Mononuclear cell (primary cell): ENCODE measurements around the gene NOS2. TPM values are rescaled to one million over a fixed set of nuclear protein-coding genes. Genes with fewer than 3 reads are reported as not detected.
"Not testable (repeated sequence)": the region's sequence is repeated elsewhere in the genome, so short reads cannot be mapped to it uniquely, and the experiment has no call there.

Experiments used
- H3K27me3 ChIP-seq: 2 replicates; pipeline ENCODE4 v1.6.0; 2011; ENCODE audit warnings: low read length, control low read depth; ENCODE audit not compliant: insufficient read depth
- H3K4me1 ChIP-seq: 2 replicates; pipeline ENCODE4 v1.5.1; 2011; ENCODE audit warnings: mild to moderate bottlenecking, low read length, control low read depth; ENCODE audit not compliant: insufficient read depth
- H3K4me3 ChIP-seq: 2 replicates; pipeline ENCODE4 v1.5.1; 2011; ENCODE audit warnings: mild to moderate bottlenecking, low read length, moderate library complexity
- H3K9me3 ChIP-seq: 2 replicates; pipeline ENCODE4 v1.5.1; 2011; ENCODE audit warnings: low read depth, mild to moderate bottlenecking, control low read depth, low read length
- total RNA-seq: library from RNA; depleted of rRNA; stranded (reverse); fragments of >200 nt; gene quantifications from one replicate; pipeline ENCODE4 v1.2.3, GENCODE V29; 2012

NOS2 gene
- total RNA-seq, 1 donor: not detected

- H3K4me1 ChIP-seq, H3K9me3 ChIP-seq, H3K27me3 ChIP-seq, H3K4me3 ChIP-seq: not testable (repeated sequence)
Observed at GRCh38 chr17:27829143-27829711, 28.9 kb upstream of the NOS2 start.

- peaks cover 4% of the 10 kb centered on the region for H3K27me3 ChIP-seq
- H3K4me1 ChIP-seq: no peaks in the 10 kb centered on the region
- H3K4me3 ChIP-seq: no peak overlapping the region
- H3K9me3 ChIP-seq: no peaks in the 10 kb centered on the region
Observed at GRCh38 chr17:27825459-27825858, 25.1 kb upstream of the NOS2 start.

GRCh38 chr17:27824745-27825144 is 24.4 kb upstream of the NOS2 start:
- Histone ChIP-seq H3K27me3 (peaks cover 4% of the 10 kb centered on the region), H3K4me1 (no peaks in the 10 kb centered on the region), H3K9me3 (no peaks in the 10 kb centered on the region), H3K4me3 (no peak overlapping the region)

- no peaks in the 10 kb centered on the region for H3K4me1 ChIP-seq
Observed at GRCh38 chr17:27824176-27824715, 23.9 kb upstream of the NOS2 start.

GRCh38 chr17:27822108-27822507 is 21.8 kb upstream of the NOS2 start:
- H3K27me3 ChIP-seq, H3K4me3 ChIP-seq, H3K4me1 ChIP-seq, H3K9me3 ChIP-seq: not testable (repeated sequence)

More at GRCh38 chr17:27824176-27824715, 23.9 kb upstream of the NOS2 start:
- peaks cover 4% of the 10 kb centered on the region for H3K27me3 ChIP-seq
- no peak overlapping the region for H3K4me3 ChIP-seq
- H3K9me3 ChIP-seq: no peaks in the 10 kb centered on the region

DNA sequence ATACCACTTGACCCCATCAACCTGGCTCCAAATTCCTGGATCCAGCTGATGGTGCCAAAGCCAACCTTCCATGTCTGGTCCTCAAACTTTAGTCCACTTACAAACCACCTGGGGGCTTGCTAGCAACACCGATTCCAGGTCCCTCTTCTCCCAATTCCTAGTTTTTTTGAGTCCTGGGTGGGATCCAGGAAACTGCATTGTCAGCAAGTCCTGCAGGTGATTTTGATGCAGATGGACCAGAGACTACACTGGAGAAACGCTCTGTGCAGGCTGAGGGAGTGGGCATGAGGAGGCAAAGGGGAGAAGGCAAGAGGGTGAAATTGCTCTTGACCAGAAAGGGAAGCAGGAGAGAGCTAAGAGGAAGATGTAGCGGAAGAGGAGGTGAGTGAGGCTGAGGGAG is 21.0 kb upstream of the NOS2 start:
- no peaks in the 10 kb centered on the region for H3K4me1 ChIP-seq
- H3K27me3 ChIP-seq: no peaks in the 10 kb centered on the region
- H3K9me3 ChIP-seq: no peaks in the 10 kb centered on the region
- no peak overlapping the region for H3K4me3 ChIP-seq

- no peaks in the 10 kb centered on the region for H3K9me3 ChIP-seq
- no peaks in the 10 kb centered on the region for H3K4me1 ChIP-seq
Observed at GRCh38 chr17:27819145-27819544, 18.8 kb upstream of the NOS2 start.

GRCh38 chr17:27818401-27819105 is 18.2 kb upstream of the NOS2 start:
- Histone ChIP-seq H3K4me3 (no peak overlapping the region), H3K4me1 (no peaks in the 10 kb centered on the region), H3K9me3 (no peaks in the 10 kb centered on the region), H3K27me3 (no peaks in the 10 kb centered on the region)

More at GRCh38 chr17:27819145-27819544, 18.8 kb upstream of the NOS2 start:
- Histone ChIP-seq H3K27me3 (no peaks in the 10 kb centered on the region), H3K4me3 (no peak overlapping the region)

DNA sequence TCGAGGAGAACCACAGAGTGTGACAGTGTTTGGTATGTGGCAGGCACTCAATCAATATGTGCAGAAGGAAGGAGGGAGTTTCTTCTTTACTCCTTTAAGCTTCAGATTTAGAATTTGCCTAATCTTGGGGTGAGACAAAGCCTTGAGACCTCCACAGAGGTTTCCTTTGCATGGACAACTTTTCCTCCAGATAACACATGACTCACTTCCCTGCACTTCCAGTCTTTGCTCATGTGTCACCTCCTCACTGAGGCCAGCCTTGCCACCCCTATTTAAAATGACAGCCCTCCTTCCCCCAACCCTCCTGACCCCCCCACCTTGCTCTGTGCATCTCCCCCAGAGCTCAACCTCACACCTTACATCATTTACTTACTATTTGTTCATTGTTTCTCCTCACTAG is 17.4 kb upstream of the NOS2 start:
- H3K9me3 ChIP-seq: no peaks in the 10 kb centered on the region

DNA sequence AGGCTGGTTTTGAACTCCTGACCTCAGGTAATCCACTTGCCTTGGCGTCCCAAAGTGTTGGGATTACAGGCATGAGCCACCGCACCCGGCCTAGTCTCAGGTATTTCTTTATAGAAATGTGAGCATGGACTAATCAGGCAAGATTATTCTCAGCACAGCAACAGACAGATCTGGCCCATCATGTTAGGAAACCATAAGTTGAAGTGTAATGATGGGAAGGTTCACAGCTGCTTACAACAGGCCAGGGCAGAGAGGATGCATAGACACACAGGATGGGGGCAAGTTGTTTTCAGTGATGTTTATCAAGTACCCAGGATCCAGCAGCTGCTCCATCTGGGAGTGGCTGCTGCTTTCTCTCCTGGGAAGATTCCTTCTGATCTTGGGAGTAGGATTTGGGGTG is 16.6 kb upstream of the NOS2 start:
- Histone ChIP-seq H3K4me3 (no peak overlapping the region), H3K9me3 (no peaks in the 10 kb centered on the region), H3K27me3 (no peaks in the 10 kb centered on the region), H3K4me1 (no peaks in the 10 kb centered on the region)

More for the DNA sequence above, 17.4 kb upstream of the NOS2 start:
- Histone ChIP-seq H3K27me3 (no peaks in the 10 kb centered on the region), H3K4me1 (no peaks in the 10 kb centered on the region), H3K4me3 (no peak overlapping the region)

DNA sequence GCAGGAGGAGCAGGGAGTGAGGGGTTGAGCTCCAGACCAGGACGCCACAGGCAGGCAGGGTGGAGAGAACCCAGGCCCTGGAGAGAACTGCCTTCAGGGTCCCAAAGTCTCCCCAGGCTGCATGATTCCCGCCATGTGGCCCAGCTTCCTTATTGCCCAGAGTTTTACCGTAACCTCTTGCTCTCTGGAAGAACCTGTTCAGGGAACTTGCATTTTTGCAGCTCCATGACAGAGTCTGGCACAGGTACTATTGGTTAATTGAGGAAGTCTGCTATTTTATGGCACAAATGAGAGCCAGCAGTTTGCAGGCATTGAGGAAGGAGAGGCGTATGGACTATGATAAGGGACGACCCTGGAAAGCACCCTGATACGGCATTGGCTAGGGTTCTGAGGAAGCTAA is 11.6 kb upstream of the NOS2 start:
- no peaks in the 10 kb centered on the region for H3K27me3 ChIP-seq
- H3K4me1 ChIP-seq: peaks cover 24% of the 10 kb centered on the region
- H3K4me3 ChIP-seq: no peak overlapping the region
- H3K9me3 ChIP-seq: no peaks in the 10 kb centered on the region

DNA sequence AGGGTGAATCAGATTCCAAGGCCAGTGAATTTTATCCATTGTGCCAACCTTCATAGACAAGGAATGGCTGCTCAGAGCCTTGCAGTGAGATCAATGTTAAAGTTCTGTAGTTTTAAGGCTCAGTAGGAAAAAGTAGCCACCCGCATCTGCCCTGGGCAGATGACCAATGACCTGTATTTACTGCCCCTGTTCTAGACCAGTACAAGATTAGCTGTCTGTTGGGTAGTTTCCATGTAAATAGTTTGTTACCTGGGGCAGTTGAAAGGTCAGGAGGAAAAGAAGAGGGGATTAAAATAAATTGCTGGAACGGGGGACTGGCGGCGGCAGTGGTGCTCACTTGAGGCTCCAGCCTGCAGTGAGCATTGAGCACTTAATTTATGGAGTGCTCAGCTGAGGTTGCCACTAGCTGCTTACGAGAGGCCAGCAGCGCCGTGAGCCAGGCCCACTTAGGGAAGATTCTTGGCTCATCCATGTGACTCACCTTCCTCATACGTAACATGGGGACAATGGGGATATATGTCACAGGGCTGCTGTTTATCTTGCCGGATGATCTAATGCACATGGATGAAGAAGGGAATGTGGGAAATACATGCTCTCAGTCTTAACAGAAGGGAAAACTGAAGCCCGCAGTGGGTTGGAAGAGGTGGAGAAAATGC is 10.7 kb upstream of the NOS2 start:
- H3K9me3 ChIP-seq: no peaks in the 10 kb centered on the region
- no peaks in the 10 kb centered on the region for H3K27me3 ChIP-seq
- H3K4me1 ChIP-seq: peaks cover 30% of the 10 kb centered on the region
- no peak overlapping the region for H3K4me3 ChIP-seq

GRCh38 chr17:27810211-27810901 is 10.0 kb upstream of the NOS2 start:
- no peaks in the 10 kb centered on the region for H3K9me3 ChIP-seq
- no peaks in the 10 kb centered on the region for H3K27me3 ChIP-seq
- H3K4me1 ChIP-seq: peaks cover 37% of the 10 kb centered on the region
- H3K4me3 ChIP-seq: no peak overlapping the region

DNA sequence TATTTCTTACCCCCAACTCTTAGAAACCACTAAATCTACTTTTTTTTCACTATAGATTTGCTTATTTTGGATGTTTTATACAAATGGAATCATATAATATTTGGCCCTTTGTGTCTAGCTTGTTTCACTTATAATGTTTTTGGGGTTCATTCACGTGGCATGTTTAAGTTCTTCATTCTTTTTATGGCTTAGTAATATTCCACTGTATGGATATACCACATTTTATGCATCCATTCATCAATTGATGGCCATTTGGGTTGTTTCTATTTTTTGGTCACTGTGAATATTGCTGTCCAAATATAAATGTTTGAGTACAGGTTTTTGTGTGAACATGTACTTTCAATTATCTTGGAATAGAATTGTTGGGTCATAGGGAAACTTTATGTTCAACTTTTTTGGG is 9.2 kb upstream of the NOS2 start:
- Histone ChIP-seq H3K4me1 (peaks cover 42% of the 10 kb centered on the region), H3K27me3 (no peaks in the 10 kb centered on the region), H3K9me3 (no peaks in the 10 kb centered on the region), H3K4me3 (no peak overlapping the region)

DNA sequence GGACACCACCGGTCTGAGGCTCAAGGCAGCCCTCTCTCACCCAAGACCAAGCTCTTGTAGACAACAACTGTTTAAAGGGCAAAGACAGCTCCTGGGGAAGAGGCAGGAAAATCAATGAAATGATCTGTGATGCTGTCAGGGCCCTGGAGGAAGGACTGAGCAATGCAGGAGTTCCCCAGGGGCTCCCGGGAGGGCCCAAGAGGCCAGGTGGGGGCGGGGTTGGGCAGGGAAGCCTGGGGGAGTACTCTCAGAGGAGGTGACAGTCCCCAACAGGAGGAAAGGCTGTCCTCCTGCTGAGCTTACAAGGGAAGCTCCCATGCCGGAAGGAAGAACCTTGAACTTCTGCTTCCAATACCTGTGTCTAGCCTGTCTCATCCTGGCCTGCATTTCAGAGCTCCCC is 8.3 kb upstream of the NOS2 start:
- H3K27me3 ChIP-seq: no peaks in the 10 kb centered on the region
- no peaks in the 10 kb centered on the region for H3K9me3 ChIP-seq
- H3K4me3 ChIP-seq: no peak overlapping the region
- peaks cover 42% of the 10 kb centered on the region for H3K4me1 ChIP-seq
